Fibroblast of lung (primary cell): Measurements from ENCODE around the gene UAP1L1. TPM values are rescaled to one million over a fixed set of nuclear protein-coding genes. Genes with fewer than 3 reads are reported as not detected.
A peak's percentile ranks its signal among the peaks of the same experiment; 100 is the strongest.

ENCODE experiments used
- DNase-seq, 2 donors: peaks; one replicate each; pipeline versions ENCODE4 v3.0.0 to v3.0.0-alpha.2; 2010; ENCODE audit warnings: low read depth in 2 of 2
- H2AFZ ChIP-seq: 2 replicates; pipeline ENCODE4 v1.5.1; 2012; ENCODE audit warnings: low read length, control low read depth, inconsistent platforms
- H3K27ac ChIP-seq: 2 replicates; pipeline ENCODE4 v1.5.1; 2011; ENCODE audit warnings: low read length, control low read depth; ENCODE audit not compliant: insufficient read depth
- H3K27me3 ChIP-seq: 2 replicates; pipeline ENCODE4 v1.5.1; 2011; ENCODE audit warnings: mild to moderate bottlenecking, low read length; ENCODE audit not compliant: control insufficient read depth, insufficient read depth
- H3K36me3 ChIP-seq: 2 replicates; pipeline ENCODE4 v1.5.1; 2011; ENCODE audit warnings: low read length; ENCODE audit not compliant: control insufficient read depth, insufficient read depth
- H3K4me1 ChIP-seq: 2 replicates; pipeline ENCODE4 v1.5.1; 2011; ENCODE audit warnings: low read length; ENCODE audit not compliant: control insufficient read depth, insufficient read depth; ENCODE audit errors: extremely low read depth
- H3K4me2 ChIP-seq: 2 replicates; pipeline ENCODE4 v1.5.1; 2011; ENCODE audit warnings: low read length, control low read depth; ENCODE audit not compliant: insufficient read depth; ENCODE audit errors: extremely low read depth
- H3K4me3 ChIP-seq, 4 experiments: fragments of 200-600 bp in 1 of 4; sonication (generic) in 1 of 4; replicated peaks in 1 of 4; 2 replicates each; pipeline ENCODE4 v1.5.1; 2011 to 2016; ENCODE audit warnings: low read length in 4 of 4, low read depth in 3 of 4, mild to moderate bottlenecking in 3 of 4, control low read depth in 2 of 4, inconsistent platforms in 1 of 4, mixed read lengths in 1 of 4; ENCODE audit not compliant: insufficient read depth in 1 of 4; ENCODE audit errors: control extremely low read depth in 1 of 4
- H3K79me2 ChIP-seq: 2 replicates; pipeline ENCODE4 v1.5.1; 2012; ENCODE audit warnings: mild to moderate bottlenecking, low read length, inconsistent platforms; ENCODE audit not compliant: control insufficient read depth, insufficient read depth
- H3K9ac ChIP-seq: 2 replicates; pipeline ENCODE4 v1.5.1; 2011; ENCODE audit warnings: mild to moderate bottlenecking, low read length, control low read depth; ENCODE audit not compliant: insufficient read depth
- H3K9me3 ChIP-seq: 2 replicates; pipeline ENCODE4 v1.5.1; 2012; ENCODE audit warnings: low read depth, low read length; ENCODE audit not compliant: control insufficient read depth, insufficient read depth
- H4K20me1 ChIP-seq: 2 replicates; pipeline ENCODE4 v1.5.1; 2011; ENCODE audit warnings: low read length; ENCODE audit not compliant: control insufficient read depth, insufficient read depth; ENCODE audit errors: extremely low read depth
- EZH2 ChIP-seq: IDR thresholded peaks from 2 replicates; pipeline ENCODE4 v1.5.1; 2012; ENCODE audit warnings: low read length, control low read depth, mild to moderate bottlenecking; ENCODE audit errors: missing control alignments
- polyA plus RNA-seq, 2 donors: library from polyadenylated mRNA; depleted of rRNA in 1 of 2; stranded (reverse) in 1 of 2; unstranded in 1 of 2; fragments of >200 nt; gene quantifications; 2 replicates each; pipeline ENCODE4 v1.2.1, GENCODE V29; 2011 to 2012; ENCODE audit warnings: missing spikeins in 1 of 2
- total RNA-seq: library from RNA; depleted of rRNA; stranded (reverse); fragments of >200 nt; gene quantifications from 2 replicates; pipeline ENCODE4 v1.2.1, GENCODE V29; 2014
- TF ChIP-seq, protein P1 (sequence below), 2 donors: IDR thresholded peaks in 1 of 2; conservative IDR thresholded peaks in 1 of 2; 1 replicate in 1 of 2; 2 replicates in 1 of 2; pipeline ENCODE4 v1.5.1; 2011 to 2012; ENCODE audit warnings: low read length in 2 of 2, control low read depth in 1 of 2, inconsistent platforms in 1 of 2, low read depth in 1 of 2, mild to moderate bottlenecking in 1 of 2

The UAP1L1 gene
- total and polyA plus RNA-seq, 2 donors (not counting 1 experiment from before 2014, with no cell fraction given): 16.4 to 21.1 TPM

DNA sequence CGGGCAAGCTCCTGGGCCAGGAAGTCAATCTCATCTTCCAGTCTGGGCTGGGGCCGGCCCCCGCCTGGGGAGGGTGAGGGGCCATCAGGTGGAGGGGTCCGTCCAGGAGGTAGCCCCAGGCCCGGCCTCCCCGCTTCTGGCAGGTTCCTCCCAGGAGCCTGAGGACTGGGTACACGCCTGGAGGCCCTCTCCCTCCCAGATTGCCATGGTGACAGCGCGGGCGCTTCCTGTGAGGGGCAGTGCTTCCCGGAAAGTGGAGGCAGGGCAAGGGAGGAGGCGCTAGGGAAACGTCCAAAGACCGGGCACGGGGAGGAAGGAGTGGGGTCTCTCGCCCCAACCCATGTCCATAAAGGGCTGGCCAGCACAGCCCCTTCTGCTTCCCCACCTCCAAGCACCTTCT lies 36.2 kb upstream of the UAP1L1 start:
- Histone ChIP-seq H3K9me3 (no peaks in the 10 kb centered on the region), H3K9ac (no peak overlapping the region), H2AFZ (no peak overlapping the region), H3K79me2 (peaks cover 18% of the 10 kb centered on the region), H3K4me2 (no peak overlapping the region), H4K20me1 (no peaks in the 10 kb centered on the region), H3K4me1 (peaks cover 3% of the 10 kb centered on the region), H3K4me3 (no peak overlapping the region), H3K36me3 (peaks cover 11% of the 10 kb centered on the region), H3K27ac (no peak overlapping the region), H3K27me3 (no peaks in the 10 kb centered on the region)
- no peak for TF ChIP-seq EZH2
- TF ChIP-seq, protein P1, sequence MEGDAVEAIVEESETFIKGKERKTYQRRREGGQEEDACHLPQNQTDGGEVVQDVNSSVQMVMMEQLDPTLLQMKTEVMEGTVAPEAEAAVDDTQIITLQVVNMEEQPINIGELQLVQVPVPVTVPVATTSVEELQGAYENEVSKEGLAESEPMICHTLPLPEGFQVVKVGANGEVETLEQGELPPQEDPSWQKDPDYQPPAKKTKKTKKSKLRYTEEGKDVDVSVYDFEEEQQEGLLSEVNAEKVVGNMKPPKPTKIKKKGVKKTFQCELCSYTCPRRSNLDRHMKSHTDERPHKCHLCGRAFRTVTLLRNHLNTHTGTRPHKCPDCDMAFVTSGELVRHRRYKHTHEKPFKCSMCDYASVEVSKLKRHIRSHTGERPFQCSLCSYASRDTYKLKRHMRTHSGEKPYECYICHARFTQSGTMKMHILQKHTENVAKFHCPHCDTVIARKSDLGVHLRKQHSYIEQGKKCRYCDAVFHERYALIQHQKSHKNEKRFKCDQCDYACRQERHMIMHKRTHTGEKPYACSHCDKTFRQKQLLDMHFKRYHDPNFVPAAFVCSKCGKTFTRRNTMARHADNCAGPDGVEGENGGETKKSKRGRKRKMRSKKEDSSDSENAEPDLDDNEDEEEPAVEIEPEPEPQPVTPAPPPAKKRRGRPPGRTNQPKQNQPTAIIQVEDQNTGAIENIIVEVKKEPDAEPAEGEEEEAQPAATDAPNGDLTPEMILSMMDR (conservative IDR thresholded peaks at IDR 0.05 in 1 of 2, IDR thresholded peaks at IDR 0.05 in 1 of 2; ENCODE audit: low read depth in 1 of 2, low read length in 2 of 2): no peak
- no peak for DNase-seq

DNA sequence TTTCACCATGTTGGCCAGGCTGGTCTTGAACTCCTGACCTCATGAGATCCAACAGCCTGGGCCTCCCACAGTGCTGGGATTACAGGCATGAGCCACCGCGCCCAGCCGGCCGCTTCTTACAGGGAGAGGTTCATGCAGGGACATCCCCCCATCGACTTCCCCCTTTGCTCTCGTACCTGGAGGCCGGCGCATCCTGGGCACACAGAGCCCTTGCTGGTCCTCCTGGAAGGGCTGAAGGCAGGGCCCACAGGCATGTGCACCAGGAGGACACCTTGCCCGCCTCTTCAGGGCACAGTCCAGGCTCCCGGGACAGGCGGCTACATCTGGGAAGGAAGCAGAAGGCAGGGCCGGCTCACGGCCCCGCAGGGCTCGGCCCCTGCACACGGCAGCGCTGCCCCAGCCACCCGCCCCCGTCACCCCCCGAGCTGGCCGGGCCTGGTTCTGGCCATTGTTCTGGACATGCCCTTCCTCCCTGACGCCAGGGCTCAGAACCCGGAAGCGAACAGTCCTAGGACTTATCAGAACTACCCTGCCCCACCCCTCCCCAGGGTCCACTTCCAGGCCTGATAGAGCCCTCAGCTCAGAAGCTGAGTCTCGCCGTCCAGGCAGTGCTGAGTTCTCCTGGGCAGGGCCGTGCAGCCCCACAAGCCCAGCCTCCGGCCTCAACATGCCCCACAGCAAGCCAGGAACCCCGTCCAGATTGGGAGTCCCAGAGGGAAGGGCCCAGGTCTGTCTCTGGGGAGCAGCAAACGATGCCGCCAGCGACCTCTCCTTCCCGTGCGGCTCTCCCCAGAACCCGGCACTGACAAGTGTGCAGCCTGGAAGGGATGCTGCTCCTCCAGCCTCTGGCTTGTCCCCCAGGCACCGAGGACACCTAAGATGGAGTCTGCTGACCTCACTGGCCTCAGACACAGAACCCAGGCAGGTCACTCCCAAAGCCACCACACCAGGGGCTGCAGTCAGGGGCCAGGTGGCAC lies 34.3 kb upstream of the UAP1L1 start:
- no peak overlapping the region for H3K4me2 ChIP-seq
- H3K4me3 ChIP-seq: no peak overlapping the region
- peaks cover 11% of the 10 kb centered on the region for H3K36me3 ChIP-seq
- no peaks in the 10 kb centered on the region for H3K9me3 ChIP-seq
- no peak overlapping the region for H3K27ac ChIP-seq
- H3K4me1 ChIP-seq: peaks cover 6% of the 10 kb centered on the region
- no peak overlapping the region for H3K9ac ChIP-seq
- H3K27me3 ChIP-seq: no peaks in the 10 kb centered on the region
- no peak for DNase-seq
- TF ChIP-seq, protein P1 (conservative IDR thresholded peaks at IDR 0.05 in 1 of 2, IDR thresholded peaks at IDR 0.05 in 1 of 2; ENCODE audit: low read depth in 1 of 2, low read length in 2 of 2): no peak
- no peak for TF ChIP-seq EZH2
- H3K79me2 ChIP-seq: peaks cover 18% of the 10 kb centered on the region
- no peaks in the 10 kb centered on the region for H4K20me1 ChIP-seq
- H2AFZ ChIP-seq: no peak overlapping the region

GRCh38 chr9:137044037-137044436 lies 33.3 kb upstream of the UAP1L1 start:
- DNase-seq: no peak
- H2AFZ ChIP-seq: no peak overlapping the region
- no peak overlapping the region for H3K27ac ChIP-seq
- H3K9ac ChIP-seq: no peak overlapping the region
- peak overlapping the region; percentile 97 for H3K4me2 ChIP-seq
- peak overlapping the region in 1 of 4 experiments; percentile 72 for H3K4me3 ChIP-seq
- H4K20me1 ChIP-seq: no peaks in the 10 kb centered on the region
- TF ChIP-seq, protein P1 (conservative IDR thresholded peaks at IDR 0.05 in 1 of 2, IDR thresholded peaks at IDR 0.05 in 1 of 2; ENCODE audit: low read depth in 1 of 2, low read length in 2 of 2): no peak
- TF ChIP-seq EZH2: no peak
- peaks cover 18% of the 10 kb centered on the region for H3K79me2 ChIP-seq
- H3K4me1 ChIP-seq: peaks cover 6% of the 10 kb centered on the region
- peaks cover 9% of the 10 kb centered on the region for H3K36me3 ChIP-seq
- H3K9me3 ChIP-seq: no peaks in the 10 kb centered on the region
- H3K27me3 ChIP-seq: no peaks in the 10 kb centered on the region
